ENCODE results near the gene MAT1A.
"Not testable (repeated sequence)": the region's sequence is repeated elsewhere in the genome, so short reads cannot be mapped to it uniquely, and the experiment has no call there.

MAT1A gene

DNA sequence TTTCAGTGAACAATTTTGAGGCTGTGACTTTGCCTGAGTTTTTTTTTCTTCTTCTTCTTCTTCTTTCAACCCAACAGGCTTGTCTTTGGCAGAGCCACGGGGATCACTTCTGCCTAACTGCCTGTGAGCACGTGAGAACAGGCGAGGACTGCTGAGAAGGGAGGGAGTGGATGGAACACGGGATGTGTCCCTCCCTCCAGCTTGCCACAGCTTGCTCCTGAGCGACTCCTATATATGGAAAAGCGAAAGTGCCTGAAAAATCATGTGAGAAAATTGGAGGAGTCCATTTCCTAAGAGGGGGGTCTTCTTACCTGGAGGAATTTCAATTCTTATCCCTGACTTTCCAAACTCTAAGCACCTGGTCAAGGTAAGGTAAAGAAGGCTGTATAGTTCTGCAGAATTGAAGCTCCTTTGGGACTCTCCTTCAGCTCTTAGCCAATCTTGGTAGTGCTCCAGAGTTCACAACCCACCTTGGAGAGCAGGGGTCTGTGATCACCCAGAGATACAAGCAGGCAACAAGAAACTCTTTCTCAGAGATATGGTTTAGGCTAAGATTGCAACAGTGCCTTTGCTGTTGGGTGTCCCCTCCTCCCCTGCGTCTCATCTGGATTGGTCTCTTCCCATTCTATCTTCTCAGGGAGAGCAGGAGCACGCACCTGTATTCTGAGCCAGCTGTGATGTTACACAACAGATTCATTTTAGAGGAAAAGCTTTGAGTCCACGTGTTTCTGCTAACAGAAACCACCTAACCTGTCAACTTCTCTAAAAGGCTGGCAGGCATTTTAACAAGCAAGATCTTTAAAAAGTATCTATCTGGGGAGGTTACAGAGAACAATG lies at the start of gene MAT1A:
MAT1A (minus strand) TSS at position 208 of the 837 bp plus-strand sequence. CDS start 235 bp downstream, outside the sequence.
- no peak for DNase-seq

GRCh38 chr10:80333983-80334382 lies 44.5 kb upstream of the MAT1A start:
- no peak for DNase-seq

DNA sequence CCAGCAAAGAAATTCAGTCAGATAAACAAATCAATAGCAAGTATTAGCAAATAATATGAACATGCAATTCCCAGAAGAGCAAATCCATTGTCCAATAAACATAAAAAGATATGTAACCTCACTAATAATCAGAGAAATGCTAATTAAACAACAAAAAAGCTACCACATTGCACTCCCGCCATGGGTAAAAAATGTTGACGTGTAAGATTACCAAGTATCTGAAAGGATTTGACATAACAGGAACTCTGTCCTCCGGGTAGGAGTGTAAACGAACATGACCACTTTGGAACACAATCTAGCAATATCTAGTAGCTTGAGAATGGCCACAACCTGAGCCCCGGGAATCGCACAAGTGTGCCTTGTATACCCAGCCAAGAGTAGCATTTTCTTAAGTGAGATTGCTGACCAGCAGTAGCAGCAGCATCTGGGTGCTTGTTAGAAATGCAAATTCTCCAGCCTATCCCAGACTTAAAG lies 35.5 kb upstream of the MAT1A start:
- no peak for DNase-seq

DNA sequence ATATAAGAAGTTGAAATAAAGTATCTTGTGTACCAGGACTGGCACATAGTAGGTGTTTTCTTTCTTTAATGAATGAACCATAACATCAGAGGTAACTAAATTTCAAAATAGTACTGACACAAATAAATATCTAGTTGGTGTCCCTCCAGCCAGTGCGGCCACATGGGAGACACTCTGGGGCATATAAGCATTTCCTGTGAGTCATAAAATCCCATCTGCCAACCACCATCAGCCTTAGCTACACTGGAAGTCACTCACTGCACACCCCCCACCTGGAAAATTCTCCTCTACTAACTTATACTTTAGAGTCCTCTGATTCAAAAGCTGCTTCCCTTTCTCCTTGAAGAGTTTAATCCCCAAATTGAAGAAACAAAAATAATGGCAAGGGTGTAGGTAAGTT lies 34.6 kb upstream of the MAT1A start:
- DNase-seq: no peak

DNA sequence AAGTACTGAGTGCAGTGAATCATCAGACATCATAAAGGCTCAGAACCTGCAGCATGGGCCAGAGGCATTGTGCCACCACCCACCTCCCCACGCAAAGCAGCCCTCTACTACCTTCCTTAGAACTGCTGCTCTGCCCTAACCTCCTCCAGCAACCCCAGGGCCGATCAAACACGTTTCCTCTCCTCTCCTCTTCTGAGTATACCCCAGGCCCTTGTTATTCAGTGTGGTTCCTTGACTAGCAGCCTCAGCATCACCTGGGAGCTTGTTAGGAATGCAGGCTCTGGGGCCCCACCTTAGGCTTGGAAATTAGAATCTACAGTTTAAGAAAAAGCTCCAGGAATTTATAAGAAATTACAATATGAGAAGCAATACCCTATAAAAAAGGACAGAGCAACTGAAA lies 33.9 kb upstream of the MAT1A start:
- DNase-seq: no peak

- DNase-seq: no peak
Measured at GRCh38 chr10:80322711-80323110, 33.3 kb upstream of the MAT1A start.

DNA sequence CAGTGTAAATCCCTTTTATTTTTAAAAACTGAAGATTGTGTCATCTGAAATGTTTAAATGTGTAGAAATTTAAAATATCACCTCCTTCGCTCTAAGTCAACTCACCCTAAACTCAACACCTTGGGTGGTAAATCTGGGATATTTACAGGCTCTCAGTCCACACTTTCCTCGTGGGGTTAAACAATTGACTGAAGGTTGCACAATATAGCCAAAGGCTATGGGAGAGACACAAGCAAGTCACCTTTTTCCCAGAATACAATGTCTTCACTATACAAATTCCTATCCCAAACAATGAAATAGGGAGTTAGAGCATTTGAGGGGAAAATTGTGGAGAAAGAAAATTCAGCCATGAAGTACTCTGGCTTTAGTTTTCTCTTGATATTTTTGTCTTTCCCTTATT lies 32.7 kb upstream of the MAT1A start:
- no peak for DNase-seq

DNA sequence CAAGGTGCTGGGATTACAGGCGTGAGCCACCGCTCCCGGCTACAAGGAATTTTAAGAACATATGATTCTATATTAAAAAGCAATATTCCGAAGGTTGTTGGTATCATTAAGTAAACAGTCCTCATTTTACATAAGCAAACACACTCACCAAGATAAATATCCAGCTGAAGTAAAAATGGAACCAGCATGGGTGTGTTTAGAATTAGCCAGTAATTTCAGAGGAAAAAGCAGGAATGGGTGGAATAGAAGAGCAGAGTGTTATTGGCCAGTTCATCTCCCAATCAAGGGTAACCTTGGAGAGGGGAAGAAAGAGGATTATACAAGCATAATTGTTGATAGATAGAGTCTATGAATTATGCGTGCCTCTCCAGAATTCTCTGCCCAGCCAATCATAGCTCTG lies 31.7 kb upstream of the MAT1A start:
- no peak for DNase-seq

GRCh38 chr10:80320377-80320776 lies 30.9 kb upstream of the MAT1A start:
- no peak for DNase-seq

GRCh38 chr10:80319725-80320290 lies 30.4 kb upstream of the MAT1A start:
- DNase-seq: no peak

DNA sequence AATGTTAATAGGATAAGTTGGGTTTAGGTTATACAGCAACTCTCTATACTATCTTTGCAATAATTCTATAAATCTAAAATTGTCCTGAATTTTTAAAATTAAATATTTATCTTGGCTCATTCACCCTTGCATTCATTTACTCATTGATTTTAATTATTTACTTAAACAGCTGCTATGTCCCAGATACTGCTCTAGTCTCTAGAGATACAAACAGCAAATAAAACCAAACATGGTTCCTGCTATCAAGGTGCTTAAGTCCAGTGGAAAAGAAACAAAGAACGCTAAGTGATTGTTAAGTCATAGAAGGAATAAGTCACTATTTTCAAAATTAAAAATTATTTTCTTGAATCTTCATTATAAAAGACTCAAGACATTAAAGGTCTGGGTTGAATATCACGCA lies 29.9 kb upstream of the MAT1A start:
- no peak for DNase-seq

DNA sequence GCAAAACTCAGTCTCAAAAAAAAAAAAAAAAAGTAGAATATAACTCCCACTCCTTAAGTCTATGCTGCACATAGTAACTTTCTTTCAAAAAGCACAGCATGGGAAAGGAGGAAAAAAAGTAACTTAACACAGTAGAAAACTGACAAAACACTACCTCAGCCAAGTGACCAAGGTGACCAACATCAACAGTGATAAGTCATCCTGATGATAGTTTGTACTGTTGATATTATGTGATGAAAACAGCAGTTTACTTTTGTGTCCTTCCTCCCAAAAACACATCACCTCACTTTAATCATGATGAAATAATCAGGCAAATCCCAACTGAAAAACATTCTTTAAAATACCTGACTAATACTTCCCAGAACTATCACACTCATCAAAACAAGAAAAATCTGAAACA lies 29.3 kb upstream of the MAT1A start:
- DNase-seq: no peak

DNA sequence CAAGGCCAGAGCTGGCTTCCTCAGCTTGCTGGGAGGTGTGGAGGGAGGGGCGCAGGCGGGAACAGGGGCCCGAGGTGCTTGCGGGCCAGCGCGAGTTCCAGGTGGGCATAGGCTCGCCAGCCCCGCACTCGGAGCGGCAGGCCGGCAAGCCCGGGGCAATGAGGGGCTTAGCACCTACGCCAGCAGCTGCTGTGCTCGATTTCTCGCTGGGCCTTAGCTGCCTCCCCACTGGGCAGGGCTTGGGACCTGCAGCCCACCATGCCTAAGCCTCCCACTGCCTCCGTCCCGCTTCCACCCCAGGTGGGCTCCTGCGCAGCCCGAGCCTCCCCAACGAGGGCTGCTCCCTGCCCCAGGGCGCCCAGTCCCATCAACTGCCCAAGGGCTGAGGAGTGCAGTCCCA lies 25.9 kb upstream of the MAT1A start:
- no peak for DNase-seq

- DNase-seq: no peak
Measured at GRCh38 chr10:80313523-80313922, 24.1 kb upstream of the MAT1A start.

DNA sequence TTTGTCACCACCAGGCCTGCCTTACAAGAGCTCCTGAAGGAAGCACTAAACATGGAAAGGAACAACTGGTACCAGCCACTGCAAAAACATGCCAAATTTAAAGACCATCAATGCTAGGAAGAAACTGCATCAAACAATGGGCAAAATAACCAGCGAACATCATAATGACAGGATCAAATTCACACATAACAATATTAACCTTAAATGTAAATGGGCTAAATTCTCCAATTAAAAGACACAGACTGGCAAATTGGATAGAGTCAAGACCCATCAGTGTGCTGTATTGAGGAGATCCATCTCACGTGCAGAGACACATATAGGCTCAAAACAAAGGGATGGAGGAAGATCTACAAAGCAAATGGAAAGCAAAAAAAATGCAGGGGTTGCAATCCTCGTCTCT lies 16.5 kb upstream of the MAT1A start:
- not testable (repeated sequence) for DNase-seq

GRCh38 chr10:80296942-80297341 lies 7.5 kb upstream of the MAT1A start:
- DNase-seq: no peak

GRCh38 chr10:80292607-80293239 lies 3.3 kb upstream of the MAT1A start:
- DNase-seq: no peak

DNA sequence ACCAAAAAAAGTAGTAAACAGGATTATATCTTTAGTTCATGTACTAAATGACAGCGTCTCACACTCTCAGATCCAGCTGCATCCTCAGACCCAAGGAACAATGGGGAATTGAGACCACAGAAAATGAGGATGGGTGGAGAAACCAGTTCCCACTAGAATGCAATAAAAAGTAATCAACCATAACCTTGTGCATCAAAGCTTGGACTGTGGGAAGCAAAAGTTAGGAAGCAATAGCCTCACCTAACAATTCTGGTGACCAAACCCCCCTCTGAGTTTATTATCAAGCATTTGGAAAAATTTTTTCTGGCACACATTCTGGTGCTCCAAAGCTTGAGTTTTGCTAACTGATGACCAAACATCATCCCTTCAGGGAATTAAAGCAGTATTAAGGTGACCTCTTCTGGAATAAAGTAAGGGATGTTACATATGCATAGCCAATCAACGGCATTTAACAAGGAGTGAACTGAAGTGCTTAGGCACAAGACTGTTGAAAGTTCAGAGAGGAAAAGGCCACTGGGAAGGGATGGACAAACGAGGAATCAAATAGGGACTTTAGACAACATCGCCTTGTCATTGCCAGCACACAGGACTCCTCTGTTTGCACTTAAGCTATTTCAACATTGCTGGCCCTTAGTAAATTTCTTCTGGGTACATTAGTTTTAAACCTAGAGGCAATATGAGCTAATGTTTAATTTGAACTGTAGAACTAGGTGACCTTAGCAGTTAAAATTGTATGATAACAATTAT lies 1.2 kb upstream of the MAT1A start:
- DNase-seq: no peak

DNA sequence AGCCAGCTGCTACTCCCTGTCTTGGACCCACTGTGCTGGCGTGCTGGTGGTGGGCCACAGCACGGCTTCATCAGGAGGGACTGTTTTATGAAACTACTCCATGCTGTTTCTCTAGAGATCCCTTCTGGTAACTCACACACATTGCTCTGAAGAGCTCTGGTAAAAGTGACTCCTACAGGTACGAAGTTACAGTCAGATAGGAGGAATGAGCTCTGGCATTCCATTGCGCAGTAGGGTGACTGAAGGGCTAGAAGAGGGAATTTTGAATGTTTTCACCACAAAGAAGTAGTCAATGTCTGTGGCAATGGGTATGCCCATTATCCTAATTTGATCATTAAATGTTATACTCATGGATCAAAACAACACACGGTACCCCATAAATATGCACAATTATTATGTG lies 609 bp downstream of the MAT1A start:
- DNase-seq: no peak

- DNase-seq: no peak
Measured at GRCh38 chr10:80284522-80284921, 4.9 kb downstream of the MAT1A start.

DNA sequence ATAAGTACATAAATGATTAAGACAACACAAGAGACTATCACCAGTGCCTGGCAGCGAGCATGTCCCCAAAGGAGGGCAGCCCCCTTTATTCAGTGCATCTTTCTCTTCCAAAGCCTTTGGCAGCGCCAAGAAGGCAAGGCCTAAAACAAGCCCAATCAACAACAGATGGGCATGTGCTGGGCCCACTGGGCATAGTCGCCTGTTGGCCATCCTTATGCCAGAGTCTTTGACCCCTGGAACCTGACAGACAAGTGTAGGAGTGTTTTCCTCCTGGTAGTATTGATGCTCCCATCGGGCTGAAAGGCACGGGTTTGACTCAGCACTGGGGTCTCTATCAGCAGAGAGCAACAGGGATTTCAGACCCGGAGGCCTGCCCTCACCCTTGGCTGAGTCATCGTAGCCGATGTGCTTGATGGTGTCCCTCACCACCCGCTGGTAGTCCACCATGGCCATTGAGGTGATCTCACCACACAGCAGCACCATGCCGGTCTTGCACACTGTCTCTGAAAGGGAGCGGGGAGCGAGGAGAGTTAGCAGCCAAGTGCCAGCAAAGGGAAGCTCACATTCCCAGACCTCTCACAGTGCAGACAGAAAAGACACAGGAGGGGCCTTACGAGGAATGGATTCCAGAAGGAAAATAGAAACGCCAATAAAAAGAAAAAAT lies 5.8 kb downstream of the MAT1A start:
- DNase-seq: no peak

DNA sequence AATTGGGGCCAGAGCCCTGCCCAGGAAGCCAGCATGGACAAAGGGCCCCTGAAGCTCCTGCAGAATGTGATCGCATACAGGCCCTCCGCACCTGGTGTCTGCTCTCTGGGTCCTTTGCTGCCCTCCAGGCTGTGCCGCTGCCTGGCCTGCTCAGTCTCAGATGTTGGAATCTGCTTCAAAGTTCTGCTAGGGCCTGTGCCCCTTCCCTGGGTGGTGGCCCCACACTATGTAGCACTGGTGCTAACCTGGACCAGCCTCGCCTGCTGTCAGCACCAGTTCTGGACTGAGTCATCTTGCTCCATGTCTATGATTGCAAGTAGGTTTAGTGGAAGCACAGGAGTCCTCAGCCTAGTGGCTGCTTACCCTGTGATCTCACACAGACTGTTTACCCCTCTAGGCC lies 6.3 kb downstream of the MAT1A start:
- DNase-seq: no peak

Data from CD4-positive, alpha-beta T cell treated with Interleukin-12 subunit alpha and Interleukin-12 subunit beta, for 1 hour (primary cell).